IPS-18c (cell line): Measurements from ENCODE around the gene MRPL20.
A peak's percentile ranks its signal among the peaks of the same experiment; 100 is the strongest.
"Not testable (repeated sequence)": the region's sequence is repeated elsewhere in the genome, so short reads cannot be mapped to it uniquely, and the experiment has no call there.

Experiments
- H3K4me3 ChIP-seq: 2 replicates; pipeline ENCODE4 v1.7.0; 2013; ENCODE audit warnings: low read depth, mild to moderate bottlenecking, low read length, moderate library complexity; ENCODE audit not compliant: insufficient read depth
- H3K9me3 ChIP-seq: one replicate; pipeline ENCODE4 v1.6.1; 2013; ENCODE audit warnings: mild to moderate bottlenecking, low read length, moderate library complexity; ENCODE audit not compliant: control insufficient read depth, insufficient read depth

MRPL20 gene

DNA sequence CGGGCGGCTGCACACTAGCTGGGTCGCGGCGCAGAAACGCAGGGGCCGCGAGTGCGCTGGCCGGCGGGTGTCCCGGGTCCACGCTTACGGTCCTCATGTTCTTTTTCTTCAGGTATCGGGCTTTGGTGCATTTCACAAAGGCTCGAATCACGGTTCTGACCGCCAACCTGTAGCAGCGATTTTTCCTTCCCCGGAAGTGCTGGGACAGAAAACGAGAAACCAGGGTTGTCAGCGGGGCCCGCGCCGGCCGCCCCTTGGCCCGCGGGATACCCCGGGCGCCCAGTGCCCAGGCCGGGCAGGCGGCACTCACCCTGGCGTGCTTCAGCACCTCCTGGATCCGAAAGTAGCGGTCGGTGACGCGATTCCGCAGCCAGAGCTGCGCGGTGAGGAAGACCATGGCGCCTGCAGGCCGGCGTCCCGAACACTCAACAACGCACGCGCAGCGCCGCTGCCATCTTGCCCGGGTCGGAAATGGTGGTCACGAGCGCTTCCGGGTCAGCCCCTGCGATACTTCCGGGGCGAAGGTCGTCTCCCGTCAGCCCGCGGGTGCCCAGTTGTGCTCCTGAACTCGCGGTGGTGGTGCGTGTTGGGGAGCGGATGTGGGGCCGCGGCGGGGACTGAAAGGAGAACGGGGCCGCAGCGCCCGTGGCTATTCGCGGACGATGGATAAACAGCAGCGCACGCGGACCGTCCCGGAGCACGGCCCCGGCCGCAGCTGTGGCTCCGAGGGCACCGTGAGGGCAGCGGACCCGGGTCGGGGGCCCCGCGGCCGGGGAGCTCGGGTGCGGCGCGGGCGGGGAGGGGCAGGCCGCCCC, at the start of gene MRPL20:
MRPL20 (minus strand) TSS at position 473 of the 815 bp plus-strand sequence; CDS start at position 397, 76 bp downstream.
- H3K4me3 ChIP-seq: peak within 1 kb of the TSS; percentile 95
- H3K9me3 ChIP-seq: no peaks in the 10 kb centered on the region

DNA sequence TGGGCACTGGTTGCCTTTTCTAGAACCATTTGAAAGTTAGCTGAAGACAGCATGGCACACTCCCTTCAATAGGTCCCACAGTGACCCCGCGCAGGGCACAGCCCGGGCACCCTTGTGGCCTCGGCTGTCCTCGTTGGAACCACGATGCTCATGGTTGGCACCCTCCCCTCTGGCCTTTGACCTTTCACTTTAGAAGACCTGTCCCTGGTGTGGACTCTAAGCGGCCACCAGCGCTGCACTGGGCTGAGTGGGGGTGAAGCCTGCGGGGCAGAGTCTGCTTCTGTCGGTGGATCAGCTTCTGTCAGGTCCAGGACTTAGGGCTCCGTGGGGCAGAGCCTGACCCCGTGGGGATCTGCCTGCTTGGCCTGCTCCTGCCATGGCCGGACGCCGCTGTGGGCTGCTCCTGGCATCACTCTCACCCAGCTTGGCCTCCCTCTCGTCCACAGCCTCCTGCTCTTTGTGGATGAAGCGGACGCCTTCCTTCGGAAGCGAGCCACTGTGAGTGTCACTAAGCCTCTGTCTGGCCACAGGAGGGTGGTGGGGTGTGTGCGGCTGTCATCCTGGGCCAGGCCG, 49.7 kb upstream of the MRPL20 start:
- H3K9me3 ChIP-seq, H3K4me3 ChIP-seq: not testable (repeated sequence)

DNA sequence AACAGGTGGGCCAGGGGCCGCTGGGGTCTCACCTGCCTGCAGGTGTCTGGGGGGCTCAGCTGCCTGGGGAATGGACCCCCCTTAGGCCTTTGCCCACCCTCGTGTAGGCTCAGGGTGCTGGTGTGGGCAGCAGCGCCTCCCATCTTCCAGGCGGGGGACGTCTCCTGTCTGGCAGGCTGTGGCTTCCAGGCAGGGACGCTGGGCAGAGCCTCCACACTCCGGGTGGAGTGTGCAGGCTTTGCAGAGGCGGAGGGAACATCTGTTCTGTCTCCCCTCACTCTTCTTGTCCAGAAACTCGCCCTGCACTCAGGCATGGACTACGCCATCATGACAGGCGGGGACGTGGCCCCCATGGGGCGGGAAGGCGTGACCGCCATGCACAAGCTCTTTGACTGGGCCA, 48.8 kb upstream of the MRPL20 start:
- H3K9me3 ChIP-seq, H3K4me3 ChIP-seq: not testable (repeated sequence)

- Histone ChIP-seq H3K4me3 (no peak overlapping the region), H3K9me3 (no peaks in the 10 kb centered on the region)
These were observed 48.3 kb upstream of the MRPL20 start for GRCh38 chr1:1455366-1455884.

DNA sequence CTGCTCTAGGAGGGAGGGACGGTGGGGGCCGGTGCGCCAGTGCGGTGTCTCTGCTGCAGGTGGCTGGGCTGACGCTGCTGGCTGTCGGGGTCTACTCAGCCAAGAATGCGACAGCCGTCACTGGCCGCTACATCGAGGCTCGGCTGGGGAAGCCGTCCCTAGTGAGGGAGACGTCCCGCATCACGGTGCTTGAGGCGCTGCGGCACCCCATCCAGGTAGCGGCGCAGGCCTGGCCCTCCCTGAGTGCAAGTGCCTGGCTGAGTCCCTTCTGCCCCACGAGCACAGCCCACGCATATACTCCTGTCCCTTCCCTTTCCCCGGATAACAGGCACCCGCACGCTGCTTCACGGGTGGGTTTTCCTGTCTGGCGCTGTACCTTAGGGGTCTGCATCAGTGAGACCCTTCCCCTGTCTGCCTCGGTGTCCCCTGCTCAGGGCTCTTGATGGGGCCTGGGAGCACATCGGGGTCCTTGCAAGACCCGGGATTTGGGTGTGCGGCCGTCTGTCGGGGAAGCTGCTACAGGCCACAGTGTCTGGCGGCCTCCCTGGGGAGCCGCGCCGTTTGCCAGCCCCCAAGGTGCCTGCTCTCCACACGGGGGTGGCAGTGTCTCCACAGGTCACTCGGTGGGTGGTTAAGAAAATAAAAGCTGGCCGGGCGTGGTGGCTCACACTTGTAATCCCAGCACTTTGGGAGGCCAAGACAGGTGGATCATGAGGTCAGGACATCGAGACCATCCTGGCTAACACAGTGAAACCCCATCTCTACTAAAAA, 47.4 kb upstream of the MRPL20 start:
- not testable (repeated sequence) for H3K4me3 ChIP-seq, H3K9me3 ChIP-seq

GRCh38 chr1:1452882-1453281, 45.8 kb upstream of the MRPL20 start:
- H3K4me3 ChIP-seq: no peak overlapping the region

DNA sequence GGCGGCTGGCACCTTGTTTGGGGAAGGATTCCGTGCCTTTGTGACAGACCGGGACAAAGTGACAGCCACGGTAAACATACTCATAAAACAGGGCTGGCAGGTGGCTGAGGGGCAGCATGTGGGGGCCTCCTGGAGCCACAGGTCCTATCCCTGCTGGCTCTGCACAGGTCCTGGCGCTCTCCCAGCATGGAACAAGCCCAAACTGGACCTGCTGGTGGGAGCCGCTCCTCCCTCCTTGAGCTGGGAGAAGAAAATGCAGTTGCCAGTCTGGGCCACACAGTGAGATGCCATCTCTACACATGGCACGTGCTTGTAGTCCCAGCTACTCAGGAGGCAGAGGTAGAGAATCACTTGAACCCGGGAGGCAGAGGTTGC, 45.3 kb upstream of the MRPL20 start:
- not testable (repeated sequence) for H3K4me3 ChIP-seq, H3K9me3 ChIP-seq

More at GRCh38 chr1:1452882-1453281, 45.8 kb upstream of the MRPL20 start:
- H3K9me3 ChIP-seq: no peaks in the 10 kb centered on the region

DNA sequence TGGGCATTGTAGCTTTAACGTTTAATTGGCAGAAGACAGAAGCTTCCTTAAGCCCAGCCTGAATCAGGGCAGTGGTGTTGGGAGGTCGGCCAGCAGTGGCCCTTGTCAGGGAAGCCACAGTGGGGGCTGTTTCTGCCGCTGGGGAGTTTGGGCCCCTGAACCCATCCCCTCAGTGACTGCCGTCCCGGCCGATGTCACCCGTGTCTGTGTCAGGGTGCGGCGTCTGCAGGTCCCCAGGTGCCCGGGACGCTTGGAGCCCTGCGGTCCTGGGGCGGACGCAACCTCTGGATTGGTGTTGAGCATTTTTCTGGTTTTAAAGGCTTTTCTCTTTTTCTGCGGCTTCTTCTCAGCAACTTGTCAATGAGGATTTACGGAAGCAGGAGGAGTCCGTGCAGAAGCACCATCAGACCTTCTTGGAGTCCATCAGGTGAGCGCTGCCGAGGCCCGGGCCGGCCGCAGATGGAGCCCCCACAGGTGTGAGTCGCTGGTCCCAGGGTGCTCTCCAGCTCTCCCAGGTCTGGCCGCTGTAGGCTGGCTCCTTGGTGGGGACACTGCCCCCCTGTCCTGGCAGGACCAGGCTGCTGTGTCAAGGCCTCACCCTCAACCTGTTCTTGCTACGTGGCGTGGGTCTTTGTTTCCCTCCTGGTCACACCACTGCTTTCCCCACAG, 44.7 kb upstream of the MRPL20 start:
- Histone ChIP-seq H3K9me3 (no peaks in the 10 kb centered on the region), H3K4me3 (no peak overlapping the region)

DNA sequence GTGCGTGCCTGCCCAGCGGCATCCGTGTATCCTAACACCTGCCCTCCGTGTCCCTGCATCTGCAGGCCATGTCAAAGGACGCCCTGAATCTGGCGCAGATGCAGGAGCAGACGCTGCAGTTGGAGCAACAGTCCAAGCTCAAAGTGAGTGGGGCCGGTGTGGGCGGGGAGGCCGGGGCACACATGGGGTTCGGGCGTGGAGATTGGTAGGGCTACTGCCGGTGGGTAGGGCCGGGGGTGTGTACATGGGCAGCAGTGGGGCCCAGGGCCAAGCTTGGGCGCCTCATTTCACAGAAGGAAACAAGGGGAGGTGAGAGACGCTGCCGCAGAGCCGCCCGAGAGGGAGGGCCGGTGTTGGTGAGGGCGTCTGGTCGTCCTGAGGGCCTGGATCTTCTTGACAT, 43.5 kb upstream of the MRPL20 start:
- not testable (repeated sequence) for H3K4me3 ChIP-seq, H3K9me3 ChIP-seq

GRCh38 chr1:1449099-1449739, 42.1 kb upstream of the MRPL20 start, which contains the start of gene ATAD3C:
ATAD3C (plus strand) TSS chr1:1449689; CDS start chr1:1450684, 995 bp downstream.
- no peak within 1 kb of the TSS for H3K4me3 ChIP-seq
- no peaks in the 10 kb centered on the region for H3K9me3 ChIP-seq

DNA sequence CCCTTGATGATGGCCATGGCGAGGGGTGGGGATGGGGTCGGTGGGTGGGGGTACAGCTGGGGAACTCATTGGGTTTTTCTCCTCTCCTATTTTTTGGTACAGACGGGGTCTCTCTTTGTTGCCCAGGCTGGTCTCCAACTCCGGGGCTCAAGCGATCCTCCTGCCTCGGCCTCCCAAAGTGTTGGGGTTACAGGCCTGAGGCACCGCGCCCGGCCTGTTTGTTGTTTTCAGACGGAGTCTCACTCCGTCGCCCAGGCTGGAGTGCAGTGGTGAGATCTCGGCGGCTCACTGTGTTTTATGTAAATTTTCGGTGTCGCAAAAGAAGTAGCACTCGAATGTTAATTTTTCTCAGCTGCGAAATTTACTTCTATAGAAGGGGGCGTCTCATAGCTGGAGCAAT, 39.5 kb upstream of the MRPL20 start:
- not testable (repeated sequence) for H3K9me3 ChIP-seq, H3K4me3 ChIP-seq

GRCh38 chr1:1442069-1442770, 35.1 kb upstream of the MRPL20 start:
- no peak overlapping the region for H3K4me3 ChIP-seq
- H3K9me3 ChIP-seq: no peaks in the 10 kb centered on the region

DNA sequence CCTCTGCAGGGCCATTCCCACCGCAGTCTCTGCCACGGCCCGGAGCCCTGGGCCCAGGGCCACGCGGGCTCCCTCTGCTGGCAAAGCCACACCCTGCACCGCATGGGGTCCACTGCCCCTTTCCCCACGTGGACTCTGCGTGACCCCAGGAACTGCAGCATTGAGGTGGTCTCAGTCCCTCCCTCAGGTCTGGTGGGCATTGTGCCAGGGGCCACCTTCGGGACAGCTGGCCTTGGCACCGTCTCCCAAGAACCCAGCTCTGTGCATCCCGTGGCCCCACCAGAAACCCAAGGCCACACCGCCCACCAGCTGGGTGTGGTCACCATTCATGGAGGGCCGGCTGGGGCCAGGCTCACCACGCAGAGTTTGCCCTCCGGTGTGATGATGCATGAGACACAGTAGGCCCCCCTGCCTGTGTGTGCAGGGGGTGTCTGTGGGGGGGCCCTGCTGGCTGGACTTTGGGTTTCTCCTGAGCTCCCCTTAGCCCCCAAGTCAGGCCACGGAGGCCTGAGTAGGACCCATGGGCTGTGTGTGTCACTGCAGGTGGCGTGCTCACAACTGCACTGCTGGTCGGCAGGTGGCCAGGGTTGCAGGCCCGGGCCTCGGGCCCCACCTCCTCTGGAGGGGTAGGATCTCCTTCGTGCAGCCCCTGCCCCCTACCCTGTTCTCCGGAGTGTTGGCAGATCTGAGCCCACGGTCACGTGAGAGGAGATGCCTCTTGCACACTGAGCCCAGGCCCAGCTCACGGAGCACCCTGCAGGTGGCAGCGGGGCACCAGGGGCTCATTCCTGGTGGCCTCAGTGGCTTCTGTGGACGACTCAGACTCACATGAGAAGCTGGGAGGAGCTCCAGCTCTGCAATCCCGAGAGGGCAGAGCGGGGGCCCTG, 34.2 kb upstream of the MRPL20 start:
- Histone ChIP-seq H3K4me3 (no peak overlapping the region), H3K9me3 (no peaks in the 10 kb centered on the region)

GRCh38 chr1:1440262-1441001, 33.3 kb upstream of the MRPL20 start:
- Histone ChIP-seq H3K9me3 (no peaks in the 10 kb centered on the region), H3K4me3 (no peak overlapping the region)
